Upper lobe of right lung (tissue), 1 donor: ENCODE results near the gene CCDC6. TPM values are rescaled to one million over a fixed set of nuclear protein-coding genes. Genes with fewer than 3 reads are reported as not detected.
A peak's percentile ranks its signal among the peaks of the same experiment; 100 is the strongest.

Experiments used
- ATAC-seq: fragments of 200-7000 bp; cut with Tn5 transposase; one replicate; pipeline ENCODE4 v1.9.1; 2020; ENCODE audit warnings: mild to moderate bottlenecking, moderate library complexity
- DNase-seq: peaks from one replicate; pipeline ENCODE4 v3.0.0-alpha.2; 2020
- H3K27ac ChIP-seq: fragments of 200-600 bp; one replicate; pipeline ENCODE4 v1.8.0; 2022
- H3K27me3 ChIP-seq: fragments of 200-600 bp; one replicate; pipeline ENCODE4 v1.8.0; 2022; ENCODE audit warnings: mild to moderate bottlenecking
- H3K36me3 ChIP-seq: fragments of 200-600 bp; one replicate; pipeline ENCODE4 v1.8.0; 2022
- H3K4me1 ChIP-seq: fragments of 200-600 bp; one replicate; pipeline ENCODE4 v1.8.0; 2022
- H3K4me3 ChIP-seq: fragments of 200-600 bp; one replicate; pipeline ENCODE4 v1.8.0; 2022; ENCODE audit warnings: mild to moderate bottlenecking
- H3K9me3 ChIP-seq: fragments of 200-600 bp; one replicate; pipeline ENCODE4 v1.8.0; 2022
- intact Hi-C: fragments of 100-400 bp; cut with DNase I; formaldehyde crosslinking; loops from one replicate; pipeline ENCODE4 v1.11.0; 2022
- total RNA-seq: library from RNA; stranded (reverse); fragmentation: NEBNext Ultra II Directional; extraction: Animal tissue kit (Norgen Biotek cat#: 25700); gene quantifications from one replicate; pipeline ENCODE4 v1.2.1, GENCODE V29; 2021
- TF ChIP-seq, protein P1 (sequence below): fragments of 200-600 bp; IDR thresholded peaks from one replicate; pipeline ENCODE4 v1.8.0; 2022; ENCODE audit warnings: antibody characterized with exemption
- donor health status: DM: no; HTN: yes; CAD: no; lungs with severe emphysema.

Gene CCDC6
- total RNA-seq, 1 donor from 2014 or later = 55.7 TPM

GRCh38 chr10:59831658-59832503 lies 74.5 kb downstream of the CCDC6 start:
- ATAC-seq (no peak), DNase-seq (no peak)
- no peak overlapping the region for H3K27ac ChIP-seq
- H3K9me3 ChIP-seq = no peaks in the 10 kb centered on the region
- H3K4me1 ChIP-seq = no peaks in the 10 kb centered on the region
- no peak overlapping the region for H3K4me3 ChIP-seq
- no peaks in the 10 kb centered on the region for H3K27me3 ChIP-seq
- H3K36me3 ChIP-seq = peaks cover 20% of the 10 kb centered on the region
- intact Hi-C loops = no loop called here
- TF ChIP-seq, protein P1, sequence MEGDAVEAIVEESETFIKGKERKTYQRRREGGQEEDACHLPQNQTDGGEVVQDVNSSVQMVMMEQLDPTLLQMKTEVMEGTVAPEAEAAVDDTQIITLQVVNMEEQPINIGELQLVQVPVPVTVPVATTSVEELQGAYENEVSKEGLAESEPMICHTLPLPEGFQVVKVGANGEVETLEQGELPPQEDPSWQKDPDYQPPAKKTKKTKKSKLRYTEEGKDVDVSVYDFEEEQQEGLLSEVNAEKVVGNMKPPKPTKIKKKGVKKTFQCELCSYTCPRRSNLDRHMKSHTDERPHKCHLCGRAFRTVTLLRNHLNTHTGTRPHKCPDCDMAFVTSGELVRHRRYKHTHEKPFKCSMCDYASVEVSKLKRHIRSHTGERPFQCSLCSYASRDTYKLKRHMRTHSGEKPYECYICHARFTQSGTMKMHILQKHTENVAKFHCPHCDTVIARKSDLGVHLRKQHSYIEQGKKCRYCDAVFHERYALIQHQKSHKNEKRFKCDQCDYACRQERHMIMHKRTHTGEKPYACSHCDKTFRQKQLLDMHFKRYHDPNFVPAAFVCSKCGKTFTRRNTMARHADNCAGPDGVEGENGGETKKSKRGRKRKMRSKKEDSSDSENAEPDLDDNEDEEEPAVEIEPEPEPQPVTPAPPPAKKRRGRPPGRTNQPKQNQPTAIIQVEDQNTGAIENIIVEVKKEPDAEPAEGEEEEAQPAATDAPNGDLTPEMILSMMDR = no peak

- no peaks in the 10 kb centered on the region for H3K4me1 ChIP-seq
- no peaks in the 10 kb centered on the region for H3K27me3 ChIP-seq
- peaks cover 20% of the 10 kb centered on the region for H3K36me3 ChIP-seq
- H3K9me3 ChIP-seq = no peaks in the 10 kb centered on the region
- ATAC-seq (peak; percentile 81), DNase-seq (no peak)
- no peak overlapping the region for H3K27ac ChIP-seq
- no peak overlapping the region for H3K4me3 ChIP-seq
- intact Hi-C loops = no loop called here
- TF ChIP-seq, protein P1 = peak; percentile 79
Measured at GRCh38 chr10:59830601-59831259, 75.6 kb downstream of the CCDC6 start.

GRCh38 chr10:59829601-59830000 lies 76.8 kb downstream of the CCDC6 start:
- intact Hi-C loops = no loop called here
- no peak for ATAC-seq

DNA sequence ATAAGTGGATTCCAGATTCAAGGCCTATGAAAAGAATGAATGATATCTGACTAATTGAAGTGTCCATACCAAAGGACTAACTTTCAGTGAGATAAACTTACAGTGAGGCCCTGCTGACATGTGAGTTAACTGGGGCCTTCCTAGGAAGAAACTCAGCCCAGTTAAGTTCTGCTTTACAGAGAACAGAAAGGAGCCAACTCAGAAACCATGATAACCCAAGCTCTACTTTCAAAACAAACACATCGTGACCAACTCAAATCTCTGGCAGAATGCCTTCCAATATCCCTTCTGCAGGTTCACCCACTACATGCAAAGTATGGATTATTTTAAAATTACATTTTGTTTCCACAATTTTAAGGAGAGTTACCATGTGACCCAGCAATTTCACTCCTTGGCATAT lies 77.3 kb downstream of the CCDC6 start:
- Histone ChIP-seq H3K4me3 (no peak overlapping the region), H3K9me3 (no peaks in the 10 kb centered on the region), H3K36me3 (peaks cover 20% of the 10 kb centered on the region), H3K27ac (no peak overlapping the region), H3K27me3 (no peaks in the 10 kb centered on the region), H3K4me1 (no peaks in the 10 kb centered on the region)
- DNase-seq = no peak
- TF ChIP-seq, protein P1 = no peak
- ATAC-seq = peak; percentile 58
- intact Hi-C loops = no loop called here

More at GRCh38 chr10:59829601-59830000, 76.8 kb downstream of the CCDC6 start:
- TF ChIP-seq, protein P1 = no peak
- Histone ChIP-seq H3K9me3 (no peaks in the 10 kb centered on the region), H3K27ac (no peak overlapping the region), H3K4me1 (no peaks in the 10 kb centered on the region), H3K4me3 (no peak overlapping the region), H3K27me3 (no peaks in the 10 kb centered on the region), H3K36me3 (peaks cover 20% of the 10 kb centered on the region)
- no peak for DNase-seq

- Histone ChIP-seq H3K27me3 (no peaks in the 10 kb centered on the region), H3K9me3 (no peaks in the 10 kb centered on the region), H3K27ac (no peak overlapping the region), H3K4me3 (no peak overlapping the region), H3K36me3 (peaks cover 2% of the 10 kb centered on the region), H3K4me1 (no peaks in the 10 kb centered on the region)
- ATAC-seq (peak; percentile 23), DNase-seq (no peak)
- intact Hi-C loops = no loop called here
- TF ChIP-seq, protein P1 = no peak
Measured at GRCh38 chr10:59825932-59826331, 80.4 kb downstream of the CCDC6 start.
